GM12873 (cell line): ENCODE data around the gene PCGF2.

Experiments used
- CTCF ChIP-seq: IDR thresholded peaks from 2 replicates; pipeline ENCODE4 v1.5.1; 2012; ENCODE audit warnings: low read depth, mild to moderate bottlenecking, moderate library complexity, low read length, control low read depth; ENCODE audit not compliant: insufficient read depth; ENCODE audit errors: missing control alignments

The PCGF2 gene

GRCh38 chr17:38750312-38751121 is 2.4 kb upstream of the PCGF2 start:
- TF ChIP-seq CTCF, result no peak

DNA sequence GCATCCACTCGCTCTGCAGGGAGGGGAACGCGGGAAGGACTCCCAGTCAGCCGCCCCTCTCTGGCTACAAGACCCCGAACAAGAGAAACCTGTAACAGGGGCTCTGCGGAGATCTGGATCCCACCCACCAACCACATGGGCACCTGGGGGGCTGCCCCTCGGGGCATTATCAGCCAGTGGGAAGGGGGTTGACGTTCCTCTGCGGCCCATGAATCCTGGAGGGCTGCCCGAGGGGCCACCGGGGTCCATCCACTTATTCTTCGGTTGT is 1.8 kb upstream of the PCGF2 start:
- no peak for TF ChIP-seq CTCF

DNA sequence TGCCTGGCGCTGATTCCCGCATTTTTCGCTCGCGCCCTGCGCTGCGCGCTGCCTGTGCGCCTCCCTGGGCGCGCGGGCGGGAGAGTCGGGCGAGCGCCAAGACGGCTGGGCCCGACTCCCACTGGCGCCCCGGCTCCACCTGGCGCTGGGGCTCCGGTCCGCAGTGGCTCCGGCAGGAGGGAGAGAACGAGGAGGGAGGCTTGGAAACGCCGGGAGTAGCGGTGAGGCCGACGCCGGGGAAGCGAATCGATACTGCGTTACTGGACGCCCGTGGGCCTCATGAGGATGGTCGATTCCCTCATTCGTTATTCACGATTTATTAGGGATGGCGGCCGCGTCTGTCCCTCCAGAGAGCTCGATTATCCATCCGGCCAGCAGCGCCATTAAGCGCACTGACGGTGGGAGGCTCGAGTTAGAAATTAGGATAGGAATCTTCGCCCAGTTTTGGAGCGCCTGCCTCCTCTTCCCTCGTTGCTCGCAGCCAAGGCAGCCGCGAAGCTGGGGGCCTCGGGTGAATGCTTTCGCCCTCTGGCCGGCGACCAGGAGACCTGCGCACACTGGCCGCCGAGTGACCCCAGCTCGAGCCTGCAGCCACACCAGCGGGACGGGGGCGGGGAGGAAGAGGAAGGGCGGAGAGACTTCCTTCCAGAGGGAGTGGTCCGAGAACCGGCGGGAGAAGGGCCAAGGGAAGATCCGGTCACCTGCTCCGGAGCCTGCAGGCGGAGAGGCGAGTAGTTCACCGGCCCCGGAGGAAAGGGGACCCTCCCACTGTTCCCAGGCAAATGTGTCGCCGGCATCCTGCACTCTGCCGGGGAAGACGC is 1.3 kb upstream of the PCGF2 start:
- no peak for TF ChIP-seq CTCF

- no peak for TF ChIP-seq CTCF
These were observed 721 bp upstream of the PCGF2 start for GRCh38 chr17:38748892-38749222.

- peak; percentile 23 for TF ChIP-seq CTCF
These were observed 530 bp downstream of the PCGF2 start for GRCh38 chr17:38747463-38748148.

DNA sequence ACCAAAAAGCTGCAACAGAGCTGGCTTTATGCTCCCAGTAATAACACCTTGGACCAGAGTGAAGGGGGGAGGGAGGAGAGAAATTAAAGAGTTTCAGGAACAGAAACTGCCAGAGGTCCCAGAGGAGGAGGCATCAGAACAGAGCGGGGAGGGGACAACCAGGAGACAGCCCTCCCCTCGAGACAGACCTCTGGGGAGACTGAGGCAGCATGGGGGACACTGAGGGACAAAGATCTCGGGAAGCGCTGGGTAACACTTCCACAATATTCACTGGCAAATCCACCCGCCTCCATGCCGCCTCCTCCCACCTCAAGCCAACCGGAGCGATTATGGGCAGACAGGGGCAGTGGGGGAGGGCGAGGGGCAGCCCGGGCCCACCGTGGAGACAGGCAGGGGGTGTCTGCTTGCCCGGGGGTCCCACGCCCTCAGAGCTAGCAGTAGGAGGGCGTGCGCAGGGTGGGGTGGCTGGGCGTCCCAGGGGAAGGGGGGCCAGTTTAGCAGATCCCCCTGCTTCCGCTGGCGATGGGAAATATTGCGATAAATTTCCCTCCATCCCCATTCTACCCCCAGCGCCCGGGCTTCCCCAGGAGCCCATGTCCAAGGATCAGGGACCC is 1.2 kb downstream of the PCGF2 start:
- TF ChIP-seq CTCF, result no peak
